Measurements from ENCODE around the gene SUPT3H.
"Not testable (repeated sequence)": the region's sequence is repeated elsewhere in the genome, so short reads cannot be mapped to it uniquely, and the experiment has no call there.

Gene SUPT3H

GRCh38 chr6:44867571-44868334, 510.0 kb downstream of the SUPT3H start:
- no peak for DNase-seq

- not testable (repeated sequence) for DNase-seq
Observed at GRCh38 chr6:44865184-44865583, 512.5 kb downstream of the SUPT3H start.

GRCh38 chr6:44859901-44860410, 517.8 kb downstream of the SUPT3H start:
- no peak for DNase-seq

GRCh38 chr6:44858998-44859397, 518.7 kb downstream of the SUPT3H start:
- DNase-seq = no peak

- no peak for DNase-seq
Observed at GRCh38 chr6:44856479-44856878, 521.3 kb downstream of the SUPT3H start.

- DNase-seq = no peak
Observed at GRCh38 chr6:44855562-44856411, 521.9 kb downstream of the SUPT3H start.

- DNase-seq = no peak
Observed at GRCh38 chr6:44854712-44855443, 522.9 kb downstream of the SUPT3H start.

GRCh38 chr6:44851176-44851575, 526.6 kb downstream of the SUPT3H start:
- no peak for DNase-seq

- no peak for DNase-seq
Observed at GRCh38 chr6:44850312-44850711, 527.4 kb downstream of the SUPT3H start.

- DNase-seq = no peak
Observed at GRCh38 chr6:44849806-44850205, 527.9 kb downstream of the SUPT3H start.

GRCh38 chr6:44843734-44844133, 534.0 kb downstream of the SUPT3H start:
- no peak for DNase-seq

GRCh38 chr6:44842616-44843015, 535.1 kb downstream of the SUPT3H start:
- DNase-seq = no peak

GRCh38 chr6:44841829-44842228, 535.9 kb downstream of the SUPT3H start:
- DNase-seq = no peak

GRCh38 chr6:44837741-44838140, 540.0 kb downstream of the SUPT3H start:
- DNase-seq = no peak

- no peak for DNase-seq
Observed at GRCh38 chr6:44837255-44837654, 540.5 kb downstream of the SUPT3H start.

- DNase-seq = no peak
Observed at GRCh38 chr6:44833248-44833647, 544.5 kb downstream of the SUPT3H start.

- DNase-seq = no peak
Observed at GRCh38 chr6:44831002-44831610, 546.6 kb downstream of the SUPT3H start.

GRCh38 chr6:44829836-44830235, 547.9 kb downstream of the SUPT3H start:
- no peak for DNase-seq

GRCh38 chr6:44828780-44829179, 549.0 kb downstream of the SUPT3H start:
- no peak for DNase-seq

- DNase-seq = no peak
Observed at GRCh38 chr6:44826025-44826676, 551.6 kb downstream of the SUPT3H start.

GRCh38 chr6:44825273-44825672, 552.5 kb downstream of the SUPT3H start:
- no peak for DNase-seq

GRCh38 chr6:44824567-44824966, 553.2 kb downstream of the SUPT3H start:
- DNase-seq = no peak

Data from activated CD4-positive, CD25-positive, alpha-beta regulatory T cell treated with anti-CD3 and anti-CD28 coated beads, Interleukin-2, amount 50 U/mL, for 72 hours (primary cell).